K562 (cell line): ENCODE results near the gene PEX6. TPM values are rescaled to one million over a fixed set of nuclear protein-coding genes. Genes with fewer than 3 reads are reported as not detected.

Experiments
- ATF7 ChIP-seq: fragments of 450-650 bp; IDR thresholded peaks from 2 replicates; pipeline ENCODE4 v1.7.1; 2014; ENCODE audit warnings: mild to moderate bottlenecking, moderate library complexity
- CC2D1A ChIP-seq: fragments of 450-650 bp; IDR thresholded peaks from 2 replicates; pipeline ENCODE4 v1.6.1; 2017; ENCODE audit warnings: mild to moderate bottlenecking
- CTBP1 ChIP-seq: fragments of 450-650 bp; IDR thresholded peaks from 2 replicates; pipeline ENCODE4 v1.6.1; 2016; ENCODE audit warnings: borderline replicate concordance
- CXXC5 ChIP-seq: fragments of 250-450 bp; sonication (Bioruptor Pico); IDR thresholded peaks from 2 replicates; pipeline ENCODE4 v1.8.0; 2022; ENCODE audit warnings: inconsistent platforms, mild to moderate bottlenecking, moderate library complexity
- DMBX1 ChIP-seq: fragments of 250-450 bp; sonication (Bioruptor Pico); IDR thresholded peaks from 2 replicates; pipeline ENCODE4 v1.8.0; 2022; ENCODE audit warnings: inconsistent platforms, mild to moderate bottlenecking, moderate library complexity, borderline replicate concordance
- DPF2 ChIP-seq: fragments of 450-650 bp; IDR thresholded peaks from 2 replicates; pipeline ENCODE4 v1.6.1; 2016
- GATAD2A ChIP-seq: fragments of 450-650 bp; IDR thresholded peaks from 2 replicates; pipeline ENCODE4 v1.6.1; 2017
- HMG20B ChIP-seq: fragments of 250-450 bp; sonication (Bioruptor Pico); IDR thresholded peaks from 2 replicates; pipeline ENCODE4 v1.5.0; 2021; ENCODE audit warnings: mild to moderate bottlenecking
- JUNB ChIP-seq: fragments of 450-650 bp; formaldehyde crosslinking; conservative IDR thresholded peaks from 2 replicates; pipeline ENCODE4 v1.4.0; 2020; ENCODE audit warnings: mild to moderate bottlenecking
- MAFF ChIP-seq: IDR thresholded peaks from 2 replicates; pipeline ENCODE4 v1.6.1; 2012; ENCODE audit warnings: low read length, improper control_type of control experiment
- MBD2 ChIP-seq: sonication (generic); IDR thresholded peaks from 2 replicates; pipeline ENCODE4 v1.6.1; 2016; ENCODE audit warnings: low read depth, borderline replicate concordance
- MTA3 ChIP-seq: fragments of 450-650 bp; formaldehyde crosslinking; IDR thresholded peaks from 2 replicates; pipeline ENCODE4 v1.6.1; 2017; ENCODE audit warnings: mild to moderate bottlenecking, borderline replicate concordance
- MYNN ChIP-seq, 2 experiments: sonication (generic); formaldehyde crosslinking in 1 of 2; IDR thresholded peaks; 2 replicates each; pipeline versions ENCODE4 v1.5.0 to v1.6.1; 2016 to 2020; ENCODE audit warnings: antibody characterized with exemption in 1 of 2, missing genetic modification reagents in 1 of 2
- NFE2 ChIP-seq: IDR thresholded peaks from 2 replicates; pipeline ENCODE4 v1.6.1; 2014; ENCODE audit warnings: antibody characterized with exemption, low read depth
- NFE2L1 ChIP-seq: fragments of 450-650 bp; IDR thresholded peaks from 2 replicates; pipeline ENCODE4 v1.6.1; 2016; ENCODE audit warnings: missing genetic modification characterization, low read depth, mild to moderate bottlenecking, missing compliant biosample characterization, moderate library complexity, borderline replicate concordance
- NR2C2 ChIP-seq, 2 experiments: fragments of 200-800 bp in 1 of 2; sonication (Bioruptor generic) in 1 of 2; sonication (generic) in 1 of 2; formaldehyde crosslinking in 1 of 2; IDR thresholded peaks; 2 replicates each; pipeline versions ENCODE4 v1.6.1 to v1.8.0; 2016 to 2022; ENCODE audit warnings: mild to moderate bottlenecking in 1 of 2, missing compliant biosample characterization in 1 of 2, missing genetic modification characterization in 1 of 2, missing genetic modification reagents in 1 of 2
- POLR2H ChIP-seq: IDR thresholded peaks from 2 replicates; pipeline ENCODE4 v1.6.1; 2016; ENCODE audit warnings: missing genetic modification characterization, low read depth, mild to moderate bottlenecking, control low read depth, missing compliant biosample characterization, moderate library complexity
- ZC3H11A ChIP-seq: IDR thresholded peaks from 2 replicates; pipeline ENCODE4 v1.6.1; 2012; ENCODE audit warnings: low read depth, low read length, improper control_type of control experiment
- polyA plus RNA-seq, 8 experiments: library from polyadenylated mRNA; depleted of rRNA in 4 of 8; stranded (reverse) in 5 of 8; unstranded in 3 of 8; fragments of >200 nt; fragmentation: Nextera tagmentation in 2 of 8; fragmentation: Illumina TruSeq in 1 of 8; extraction: Ambion mirVana in 2 of 8; extraction: Trizol in 1 of 8; gene quantifications; 2 replicates each; pipeline versions ENCODE4 v1.2.1 to v1.2.3, GENCODE V29; 2011 to 2014; ENCODE audit warnings: inconsistent platforms in 1 of 8, missing spikeins in 1 of 8
- total RNA-seq, 7 experiments: library from RNA; depleted of rRNA in 6 of 7; stranded (reverse); fragments of >200 nt in 6 of 7; fragmentation: Illumina TruSeq in 2 of 7; extraction: Trizol in 2 of 7; gene quantifications; 2 replicates each; pipeline versions ENCODE4 v1.2.1 to v1.2.3, GENCODE V29; 2011 to 2021; ENCODE audit warnings: low replicate concordance in 1 of 7
- TF ChIP-seq, protein P1 (sequence below): fragments of 450-650 bp; IDR thresholded peaks from 2 replicates; pipeline ENCODE4 v1.7.1; 2018; ENCODE audit warnings: mild to moderate bottlenecking, low read depth; ENCODE audit not compliant: partially characterized antibody
- TF ChIP-seq, protein P2 (sequence below): fragments of 250-450 bp; sonication (Bioruptor Pico); IDR thresholded peaks from 2 replicates; pipeline ENCODE4 v1.8.0; 2022; ENCODE audit warnings: moderate library complexity, mild to moderate bottlenecking, inconsistent platforms
- TF ChIP-seq, protein P3 (sequence below): fragments of 450-650 bp; IDR thresholded peaks from 2 replicates; pipeline ENCODE4 v1.6.1; 2016
- TF ChIP-seq, protein P4 (sequence below): fragments of 450-650 bp; conservative IDR thresholded peaks from 2 replicates; pipeline ENCODE4 v1.6.1; 2016; ENCODE audit warnings: missing genetic modification characterization, low read depth, mild to moderate bottlenecking, missing compliant biosample characterization, moderate library complexity
- TF ChIP-seq, protein P5 (sequence below): sonication (generic); IDR thresholded peaks from 2 replicates; pipeline ENCODE4 v1.6.1; 2016

The PEX6 gene
- total and polyA plus RNA-seq, 9 of the 15 experiments (the other 6 are each of a cell fraction or from before 2014, with no cell fraction given) = 0.17 to 20.8 (median 6.9) TPM

DNA sequence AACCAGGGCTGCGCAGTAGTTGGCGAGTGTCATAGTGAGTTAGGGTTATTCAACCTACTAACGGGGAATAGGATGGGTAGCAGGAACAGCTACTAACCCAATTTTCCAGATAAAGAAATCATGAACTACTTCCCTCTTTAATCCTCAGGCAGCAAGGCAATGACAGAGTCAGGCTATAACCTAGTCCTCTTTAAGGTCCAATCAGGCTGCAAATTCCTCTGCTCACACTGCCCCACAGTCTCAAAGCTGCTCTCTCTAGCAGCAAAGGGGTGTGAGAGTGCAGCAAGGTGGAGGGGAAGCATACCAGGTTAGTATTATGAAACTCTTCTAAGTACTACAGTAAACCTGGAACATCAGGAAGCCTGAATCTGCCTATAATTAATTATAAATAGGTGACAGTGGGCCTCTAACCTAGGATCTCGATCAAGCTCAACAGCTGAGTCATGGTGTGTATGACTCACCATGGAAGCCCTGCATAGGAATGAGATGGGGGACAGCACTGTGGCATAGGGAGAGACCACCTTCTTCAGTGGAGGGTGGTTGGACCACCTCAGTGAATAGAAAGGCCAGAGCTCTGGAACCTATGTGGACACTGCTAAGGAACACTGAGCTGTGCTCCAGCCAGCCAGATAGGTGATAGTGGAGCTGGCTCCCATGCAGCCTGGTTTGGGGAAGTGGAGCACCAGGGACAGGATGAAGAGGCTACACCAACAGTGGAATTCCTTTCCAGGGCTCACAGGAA, 7.9 kb downstream of the PEX6 start (continued):
- TF ChIP-seq, protein P1, sequence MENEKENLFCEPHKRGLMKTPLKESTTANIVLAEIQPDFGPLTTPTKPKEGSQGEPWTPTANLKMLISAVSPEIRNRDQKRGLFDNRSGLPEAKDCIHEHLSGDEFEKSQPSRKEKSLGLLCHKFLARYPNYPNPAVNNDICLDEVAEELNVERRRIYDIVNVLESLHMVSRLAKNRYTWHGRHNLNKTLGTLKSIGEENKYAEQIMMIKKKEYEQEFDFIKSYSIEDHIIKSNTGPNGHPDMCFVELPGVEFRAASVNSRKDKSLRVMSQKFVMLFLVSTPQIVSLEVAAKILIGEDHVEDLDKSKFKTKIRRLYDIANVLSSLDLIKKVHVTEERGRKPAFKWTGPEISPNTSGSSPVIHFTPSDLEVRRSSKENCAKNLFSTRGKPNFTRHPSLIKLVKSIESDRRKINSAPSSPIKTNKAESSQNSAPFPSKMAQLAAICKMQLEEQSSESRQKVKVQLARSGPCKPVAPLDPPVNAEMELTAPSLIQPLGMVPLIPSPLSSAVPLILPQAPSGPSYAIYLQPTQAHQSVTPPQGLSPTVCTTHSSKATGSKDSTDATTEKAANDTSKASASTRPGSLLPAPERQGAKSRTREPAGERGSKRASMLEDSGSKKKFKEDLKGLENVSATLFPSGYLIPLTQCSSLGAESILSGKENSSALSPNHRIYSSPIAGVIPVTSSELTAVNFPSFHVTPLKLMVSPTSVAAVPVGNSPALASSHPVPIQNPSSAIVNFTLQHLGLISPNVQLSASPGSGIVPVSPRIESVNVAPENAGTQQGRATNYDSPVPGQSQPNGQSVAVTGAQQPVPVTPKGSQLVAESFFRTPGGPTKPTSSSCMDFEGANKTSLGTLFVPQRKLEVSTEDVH = peak; percentile 16
- TF ChIP-seq, protein P2, sequence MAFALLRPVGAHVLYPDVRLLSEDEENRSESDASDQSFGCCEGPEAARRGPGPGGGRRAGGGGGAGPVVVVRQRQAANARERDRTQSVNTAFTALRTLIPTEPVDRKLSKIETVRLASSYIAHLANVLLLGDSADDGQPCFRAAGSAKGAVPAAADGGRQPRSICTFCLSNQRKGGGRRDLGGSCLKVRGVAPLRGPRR (CRISPR knock-in tag) = no peak
- no peak for TF ChIP-seq HMG20B
- TF ChIP-seq NFE2 = peak; percentile 98
- TF ChIP-seq CXXC5 (CRISPR knock-in tag) = no peak
- TF ChIP-seq GATAD2A = peak; percentile 94
- TF ChIP-seq POLR2H = no peak
- no peak for TF ChIP-seq MYNN (IDR thresholded peaks at IDR 0.05)
- no peak for TF ChIP-seq MYNN (CRISPR knock-in tag; IDR thresholded peaks at IDR 0.05)
- TF ChIP-seq, protein P3, sequence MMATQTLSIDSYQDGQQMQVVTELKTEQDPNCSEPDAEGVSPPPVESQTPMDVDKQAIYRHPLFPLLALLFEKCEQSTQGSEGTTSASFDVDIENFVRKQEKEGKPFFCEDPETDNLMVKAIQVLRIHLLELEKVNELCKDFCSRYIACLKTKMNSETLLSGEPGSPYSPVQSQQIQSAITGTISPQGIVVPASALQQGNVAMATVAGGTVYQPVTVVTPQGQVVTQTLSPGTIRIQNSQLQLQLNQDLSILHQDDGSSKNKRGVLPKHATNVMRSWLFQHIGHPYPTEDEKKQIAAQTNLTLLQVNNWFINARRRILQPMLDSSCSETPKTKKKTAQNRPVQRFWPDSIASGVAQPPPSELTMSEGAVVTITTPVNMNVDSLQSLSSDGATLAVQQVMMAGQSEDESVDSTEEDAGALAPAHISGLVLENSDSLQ = peak; percentile 92
- TF ChIP-seq DMBX1 (CRISPR knock-in tag) = no peak
- peak; percentile 75; the same call in 1 of the 2 replicates for TF ChIP-seq CTBP1
- peak; percentile 74; the same call in 1 of the 2 replicates for TF ChIP-seq ATF7
- TF ChIP-seq MAFF = peak; percentile 86
- peak; percentile 78 for TF ChIP-seq MTA3
- no peak for TF ChIP-seq ZC3H11A
- no peak for TF ChIP-seq MBD2
- TF ChIP-seq JUNB (CRISPR knock-in tag) = peak; percentile 82
- peak; percentile 97 for TF ChIP-seq DPF2
- peak; percentile 81 for TF ChIP-seq NFE2L1
- TF ChIP-seq NR2C2 (CRISPR knock-in tag; IDR thresholded peaks at IDR 0.05) = no peak
- TF ChIP-seq NR2C2 (tag; IDR thresholded peaks at IDR 0.05) = 0 out of 2 replicates have a peak, but pooled peaks have one; percentile 24
- TF ChIP-seq, protein P4, sequence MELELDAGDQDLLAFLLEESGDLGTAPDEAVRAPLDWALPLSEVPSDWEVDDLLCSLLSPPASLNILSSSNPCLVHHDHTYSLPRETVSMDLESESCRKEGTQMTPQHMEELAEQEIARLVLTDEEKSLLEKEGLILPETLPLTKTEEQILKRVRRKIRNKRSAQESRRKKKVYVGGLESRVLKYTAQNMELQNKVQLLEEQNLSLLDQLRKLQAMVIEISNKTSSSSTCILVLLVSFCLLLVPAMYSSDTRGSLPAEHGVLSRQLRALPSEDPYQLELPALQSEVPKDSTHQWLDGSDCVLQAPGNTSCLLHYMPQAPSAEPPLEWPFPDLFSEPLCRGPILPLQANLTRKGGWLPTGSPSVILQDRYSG (tag) = no peak; the same call in 1 of the 2 replicates
- TF ChIP-seq, protein P5, sequence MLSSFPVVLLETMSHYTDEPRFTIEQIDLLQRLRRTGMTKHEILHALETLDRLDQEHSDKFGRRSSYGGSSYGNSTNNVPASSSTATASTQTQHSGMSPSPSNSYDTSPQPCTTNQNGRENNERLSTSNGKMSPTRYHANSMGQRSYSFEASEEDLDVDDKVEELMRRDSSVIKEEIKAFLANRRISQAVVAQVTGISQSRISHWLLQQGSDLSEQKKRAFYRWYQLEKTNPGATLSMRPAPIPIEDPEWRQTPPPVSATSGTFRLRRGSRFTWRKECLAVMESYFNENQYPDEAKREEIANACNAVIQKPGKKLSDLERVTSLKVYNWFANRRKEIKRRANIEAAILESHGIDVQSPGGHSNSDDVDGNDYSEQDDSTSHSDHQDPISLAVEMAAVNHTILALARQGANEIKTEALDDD = peak; percentile 97
- TF ChIP-seq CC2D1A = no peak
